Fibroblast of lung (primary cell): Measurements from ENCODE around the gene SLC19A3.

ENCODE experiments used
- EZH2 ChIP-seq: IDR thresholded peaks from 2 replicates; pipeline ENCODE4 v1.5.1; 2012; ENCODE audit warnings: low read length, control low read depth, mild to moderate bottlenecking; ENCODE audit errors: missing control alignments
- TF ChIP-seq, protein P1 (sequence below), 2 donors: IDR thresholded peaks in 1 of 2; conservative IDR thresholded peaks in 1 of 2; 1 replicate in 1 of 2; 2 replicates in 1 of 2; pipeline ENCODE4 v1.5.1; 2011 to 2012; ENCODE audit warnings: low read length in 2 of 2, control low read depth in 1 of 2, inconsistent platforms in 1 of 2, low read depth in 1 of 2, mild to moderate bottlenecking in 1 of 2

DNA sequence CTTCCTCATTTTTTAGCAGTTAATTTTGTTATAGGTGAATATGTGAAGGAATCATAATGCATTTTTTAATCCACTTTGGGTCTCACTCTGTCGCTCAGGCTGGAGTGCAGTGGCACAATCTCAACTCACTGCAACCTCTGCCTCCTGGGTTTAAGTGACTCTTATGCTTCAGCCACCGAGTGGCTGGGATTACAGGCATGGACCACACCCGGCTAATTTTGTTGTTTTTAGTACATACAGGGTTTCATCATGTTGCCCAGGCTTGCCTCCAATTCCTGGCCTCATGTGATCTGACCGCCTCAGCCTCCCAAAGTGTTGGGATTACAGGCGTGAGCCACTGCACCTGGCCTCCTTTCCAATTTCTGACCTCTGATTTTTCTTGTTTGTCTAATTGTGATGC lies 33.6 kb downstream of the SLC19A3 start:
- TF ChIP-seq, protein P1, sequence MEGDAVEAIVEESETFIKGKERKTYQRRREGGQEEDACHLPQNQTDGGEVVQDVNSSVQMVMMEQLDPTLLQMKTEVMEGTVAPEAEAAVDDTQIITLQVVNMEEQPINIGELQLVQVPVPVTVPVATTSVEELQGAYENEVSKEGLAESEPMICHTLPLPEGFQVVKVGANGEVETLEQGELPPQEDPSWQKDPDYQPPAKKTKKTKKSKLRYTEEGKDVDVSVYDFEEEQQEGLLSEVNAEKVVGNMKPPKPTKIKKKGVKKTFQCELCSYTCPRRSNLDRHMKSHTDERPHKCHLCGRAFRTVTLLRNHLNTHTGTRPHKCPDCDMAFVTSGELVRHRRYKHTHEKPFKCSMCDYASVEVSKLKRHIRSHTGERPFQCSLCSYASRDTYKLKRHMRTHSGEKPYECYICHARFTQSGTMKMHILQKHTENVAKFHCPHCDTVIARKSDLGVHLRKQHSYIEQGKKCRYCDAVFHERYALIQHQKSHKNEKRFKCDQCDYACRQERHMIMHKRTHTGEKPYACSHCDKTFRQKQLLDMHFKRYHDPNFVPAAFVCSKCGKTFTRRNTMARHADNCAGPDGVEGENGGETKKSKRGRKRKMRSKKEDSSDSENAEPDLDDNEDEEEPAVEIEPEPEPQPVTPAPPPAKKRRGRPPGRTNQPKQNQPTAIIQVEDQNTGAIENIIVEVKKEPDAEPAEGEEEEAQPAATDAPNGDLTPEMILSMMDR (conservative IDR thresholded peaks at IDR 0.05 in 1 of 2, IDR thresholded peaks at IDR 0.05 in 1 of 2; ENCODE audit: low read depth in 1 of 2, low read length in 2 of 2), result no peak
- no peak for TF ChIP-seq EZH2
